Skin epidermis (tissue), 12 donors: ENCODE data around the gene ITIH3.
A peak's percentile ranks its signal among the peaks of the same experiment; 100 is the strongest.

Experiments used
- H3K27ac ChIP-seq, 21 experiments: fragments of 200-600 bp; sonication (generic) in 11 of 21; one replicate each; pipeline ENCODE4 v1.5.0; 2020; ENCODE audit warnings: mild to moderate bottlenecking in 3 of 21, inconsistent platforms in 2 of 21, moderate library complexity in 2 of 21
- H3K4me3 ChIP-seq, 7 experiments: fragments of 200-600 bp; sonication (generic) in 2 of 7; one replicate each; pipeline ENCODE4 v1.5.0; 2020; ENCODE audit warnings: inconsistent platforms in 2 of 7, mild to moderate bottlenecking in 2 of 7, moderate library complexity in 1 of 7

ITIH3 gene

GRCh38 chr3:52820736-52821135 lies 26.1 kb downstream of the ITIH3 start:
- Histone ChIP-seq H3K27ac (no peak overlapping the region), H3K4me3 (no peak overlapping the region)

DNA sequence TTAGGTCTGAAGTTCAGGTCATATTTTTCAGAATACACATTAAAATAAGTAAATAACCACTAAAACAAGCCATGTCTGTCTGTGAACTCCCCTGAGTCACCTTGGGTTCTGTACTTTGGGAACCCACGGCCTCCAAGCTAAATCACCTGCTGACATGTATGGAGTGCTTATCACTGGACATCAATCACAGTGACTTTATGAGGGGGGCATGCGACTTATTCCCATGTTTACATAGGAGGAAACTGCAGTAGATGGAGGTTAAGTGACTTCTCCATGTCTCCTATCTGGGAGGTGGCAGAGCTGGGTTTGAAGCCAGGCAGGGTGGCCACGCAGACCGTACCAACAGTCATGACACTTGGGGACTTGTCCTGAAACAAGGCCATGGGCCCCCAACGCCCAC lies 27.8 kb downstream of the ITIH3 start:
- no peak overlapping the region for H3K27ac ChIP-seq
- no peak overlapping the region for H3K4me3 ChIP-seq

- Histone ChIP-seq H3K4me3 (no peak overlapping the region), H3K27ac (no peak overlapping the region)
These were observed 29.4 kb downstream of the ITIH3 start for GRCh38 chr3:52824037-52824436.

GRCh38 chr3:52827441-52827840 lies 32.8 kb downstream of the ITIH3 start:
- Histone ChIP-seq H3K4me3 (no peak overlapping the region), H3K27ac (no peak overlapping the region)

DNA sequence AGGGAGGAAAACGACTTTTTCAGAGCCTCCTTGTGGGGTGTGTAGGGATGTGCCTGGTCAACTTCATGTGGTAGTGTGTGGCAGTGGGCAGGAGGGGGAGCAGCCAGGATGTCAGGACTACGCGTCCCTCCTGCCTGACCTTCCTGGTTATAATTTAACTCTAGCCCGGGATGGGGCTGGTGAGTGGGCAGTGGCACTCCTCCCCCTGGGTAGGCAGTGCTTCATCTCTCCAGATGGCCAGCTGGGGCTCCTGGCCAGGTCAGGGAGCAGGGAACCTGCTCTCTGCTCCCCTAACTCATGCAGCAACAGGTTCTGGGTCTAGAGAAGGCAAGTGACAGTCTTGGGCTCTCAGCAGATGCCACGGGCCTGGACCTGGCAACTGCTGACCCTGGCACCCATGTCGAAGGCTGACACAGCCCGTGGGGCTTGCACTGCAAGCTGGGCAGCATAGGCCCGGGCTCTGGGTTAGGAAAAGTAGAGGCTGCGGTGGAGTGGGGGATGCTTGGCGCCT lies 33.3 kb downstream of the ITIH3 start:
- H3K4me3 ChIP-seq = no peak overlapping the region
- H3K27ac ChIP-seq = no peak overlapping the region

DNA sequence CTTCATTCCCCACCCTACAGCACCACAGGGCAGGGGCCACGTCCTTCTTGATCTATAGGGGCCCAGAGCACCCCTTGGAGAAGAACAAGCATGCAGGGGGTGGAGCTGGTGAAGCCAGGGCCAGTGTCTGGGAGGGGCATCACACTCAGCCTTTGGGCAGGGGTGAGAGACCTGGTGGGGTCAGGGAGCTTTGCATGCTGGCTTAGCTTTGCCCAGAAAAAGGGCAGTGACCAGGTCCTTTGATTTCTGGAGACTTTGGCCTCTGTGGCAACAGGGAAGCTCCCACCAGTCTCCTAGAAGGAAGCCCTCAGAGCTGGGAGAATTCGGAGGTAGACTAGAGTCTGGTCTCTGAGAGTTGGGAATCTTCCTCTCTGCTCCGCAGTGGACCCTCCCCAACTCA lies 34.9 kb downstream of the ITIH3 start:
- H3K27ac ChIP-seq = no peak overlapping the region
- H3K4me3 ChIP-seq = no peak overlapping the region

GRCh38 chr3:52829906-52830463 lies 35.4 kb downstream of the ITIH3 start:
- no peak overlapping the region for H3K4me3 ChIP-seq

DNA sequence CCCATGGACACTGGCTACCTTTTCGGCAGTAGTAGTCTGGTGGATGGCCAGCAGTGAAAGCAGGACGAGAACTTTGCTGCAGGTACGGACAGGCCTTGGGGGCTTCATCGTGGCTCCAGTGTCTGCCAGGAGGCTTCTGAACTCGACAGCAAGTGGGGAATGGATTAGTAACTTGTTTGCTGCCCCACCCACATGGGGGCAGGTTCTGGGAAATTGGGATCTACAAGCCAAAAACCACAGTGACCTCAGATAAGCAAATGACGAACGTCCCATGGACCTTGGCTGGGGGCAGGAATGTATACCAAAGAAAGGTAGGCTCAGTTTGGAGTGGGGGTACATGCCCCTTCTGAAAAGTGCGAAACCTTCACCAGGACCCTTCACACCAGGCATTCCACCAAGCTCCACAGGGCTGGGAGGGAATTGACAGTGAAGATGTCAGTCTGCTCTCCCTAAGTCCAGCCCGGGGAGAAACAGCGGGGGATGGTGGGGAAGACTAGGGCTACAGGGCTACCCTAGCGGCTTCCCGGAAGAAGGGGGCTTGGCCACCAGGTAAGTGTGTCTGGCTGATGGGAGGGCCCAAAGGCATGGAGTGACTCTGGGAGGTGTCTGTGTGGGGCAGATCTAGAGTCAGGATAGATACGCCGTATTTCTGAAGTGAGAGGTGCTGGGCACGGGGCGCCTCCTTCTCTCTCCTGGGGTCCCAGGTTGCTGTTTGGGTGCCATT lies 36.1 kb downstream of the ITIH3 start, which contains the start of gene ITIH4:
Gene ITIH4, minus strand, starts transcription at position 138 of the 724 bp plus-strand sequence. Its CDS starts 30 bp downstream, at position 108.
- H3K27ac ChIP-seq = peak within 1 kb of the TSS in 5 of 21 experiments; percentile 0 to 60 (median 10)
- H3K4me3 ChIP-seq = no peak within 1 kb of the TSS

More at GRCh38 chr3:52829906-52830463, 35.4 kb downstream of the ITIH3 start:
- H3K27ac ChIP-seq = no peak overlapping the region

DNA sequence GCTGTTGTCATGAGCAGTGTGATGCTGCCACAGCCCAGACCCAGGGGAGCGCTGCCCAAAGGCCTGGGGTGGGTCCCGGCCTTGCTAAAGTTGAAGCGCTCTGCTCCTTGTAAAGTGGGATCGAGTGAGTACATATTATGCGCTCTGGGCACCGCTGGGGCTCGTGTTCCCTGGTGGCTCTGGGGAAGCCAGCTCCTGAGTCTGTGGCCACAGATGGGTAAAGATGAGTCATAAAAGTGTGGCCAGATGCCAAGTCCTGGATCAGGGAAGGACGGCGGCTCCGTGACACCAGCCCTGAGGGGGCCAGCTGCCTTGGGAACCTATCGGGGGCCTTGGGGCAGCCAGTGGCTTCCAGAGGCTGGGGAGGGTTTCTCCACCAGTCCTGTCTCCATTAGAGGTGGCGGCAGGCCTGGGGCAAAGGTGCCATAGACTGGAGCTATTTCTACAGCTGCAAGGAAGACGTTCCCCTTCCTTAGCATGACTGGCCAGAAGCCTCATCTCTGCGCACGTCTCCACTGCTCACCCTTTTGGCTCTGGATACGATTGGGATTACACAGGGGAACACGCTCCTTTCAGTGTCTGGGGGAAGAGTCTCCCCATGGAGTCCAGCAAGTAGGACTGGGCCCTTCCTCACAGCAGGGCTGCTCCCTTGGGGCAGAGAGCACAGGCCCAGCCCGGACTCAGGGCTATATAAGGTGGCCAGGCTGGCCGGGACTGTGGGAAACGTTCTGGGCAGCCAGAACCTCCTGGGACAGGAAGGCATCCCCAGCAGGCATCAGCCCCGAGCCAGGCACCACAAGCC lies 37.1 kb downstream of the ITIH3 start:
- Histone ChIP-seq H3K4me3 (no peak overlapping the region), H3K27ac (peak overlapping the region in 6 of 21 experiments; percentile 0 to 61 (median 20))

DNA sequence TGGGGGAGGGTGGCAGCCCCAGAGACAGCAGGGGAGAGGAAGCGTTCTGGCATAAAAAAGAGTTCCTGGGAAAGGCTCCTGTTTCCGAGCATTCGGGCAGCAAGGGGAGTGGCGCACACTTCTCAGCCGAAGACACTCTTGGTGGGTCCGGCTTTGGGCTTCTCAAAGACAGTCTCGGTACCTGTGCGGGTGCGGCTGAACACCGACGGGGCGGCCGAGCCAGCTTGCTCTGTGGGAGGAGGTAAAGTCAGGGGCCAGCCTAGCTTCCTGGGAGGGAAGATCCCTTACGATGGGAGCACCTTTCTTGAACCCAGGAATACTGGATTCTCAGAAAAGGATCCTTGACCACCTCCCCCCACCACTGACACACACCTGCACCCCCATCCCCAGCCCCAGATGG lies 38.6 kb downstream of the ITIH3 start:
- no peak overlapping the region for H3K4me3 ChIP-seq
- H3K27ac ChIP-seq = no peak overlapping the region

DNA sequence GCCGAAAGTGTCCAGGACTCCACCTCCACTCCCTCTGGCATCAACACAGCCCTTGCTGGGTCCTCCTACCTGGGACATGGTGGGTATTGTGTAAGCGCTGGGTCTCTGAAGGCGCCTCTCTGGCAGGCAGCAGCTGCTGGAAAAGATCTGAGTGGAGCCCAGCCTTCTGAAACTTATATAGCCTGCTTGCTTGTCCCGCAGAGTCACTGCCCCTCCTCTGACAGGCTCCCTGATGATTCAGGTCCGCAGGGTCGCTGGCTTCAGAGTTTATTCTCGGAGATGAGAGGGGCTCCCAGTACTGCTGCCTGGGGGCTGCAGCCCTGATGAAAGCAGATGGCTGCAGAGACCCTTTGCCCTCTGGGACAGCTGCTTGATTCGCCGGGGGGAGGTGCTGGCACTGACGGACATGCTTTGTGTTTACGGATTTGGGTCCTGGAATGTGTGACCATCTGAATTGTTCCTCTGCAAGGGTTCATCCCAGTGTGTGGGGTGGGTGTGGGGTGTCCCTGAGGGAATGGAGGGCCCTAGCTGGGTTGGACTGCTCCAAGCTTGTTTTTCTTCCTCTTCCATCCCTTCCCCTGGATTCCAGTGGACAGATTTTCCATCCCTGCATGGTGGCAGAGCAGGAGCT lies 40.4 kb downstream of the ITIH3 start, which contains the start of gene MUSTN1:
Gene MUSTN1, minus strand, starts transcription at position 149 of the 631 bp plus-strand sequence. Its CDS starts 71 bp downstream, at position 78.
- peak within 1 kb of the TSS in 1 of 21 experiments; percentile 14 for H3K27ac ChIP-seq
- no peak within 1 kb of the TSS for H3K4me3 ChIP-seq

DNA sequence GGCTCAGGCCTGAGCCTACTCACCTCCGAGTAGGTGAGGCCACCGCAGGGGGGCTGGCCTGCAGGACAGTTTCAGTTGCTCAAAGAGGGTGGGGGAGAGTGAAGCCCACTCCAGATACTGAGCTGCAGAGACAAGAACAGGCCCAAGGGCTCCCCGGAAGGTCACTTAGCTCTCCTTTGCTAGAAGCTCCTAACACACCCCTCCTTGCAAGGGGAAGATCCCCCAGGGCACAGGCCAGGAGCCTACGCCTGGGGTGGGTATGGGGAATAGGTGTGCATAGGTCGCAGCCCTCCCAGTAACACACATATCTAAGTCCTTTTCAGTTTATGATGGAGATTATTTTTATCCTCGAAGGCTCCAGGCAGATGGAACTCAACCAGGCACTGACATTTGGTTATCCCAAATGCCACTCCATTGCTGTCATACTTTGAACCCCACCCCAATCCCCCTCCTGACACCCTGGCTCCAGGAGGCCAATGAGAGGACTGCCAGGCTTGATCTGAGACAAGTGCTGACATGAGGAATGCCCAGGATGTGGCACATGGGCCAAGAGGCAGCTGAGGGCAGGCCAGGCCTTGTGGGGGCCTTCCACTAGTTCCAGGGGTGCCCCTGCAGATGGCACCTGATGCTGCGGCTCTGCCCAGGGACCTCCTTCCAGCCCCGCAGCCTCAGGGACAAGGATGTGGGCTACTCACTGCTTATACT lies 41.3 kb downstream of the ITIH3 start:
- H3K27ac ChIP-seq = peak overlapping the region in 1 of 21 experiments; percentile 14
- H3K4me3 ChIP-seq = no peak overlapping the region

GRCh38 chr3:52836471-52836845 lies 41.9 kb downstream of the ITIH3 start:
- H3K4me3 ChIP-seq = no peak overlapping the region
- H3K27ac ChIP-seq = peak overlapping the region in 1 of 21 experiments; percentile 14

DNA sequence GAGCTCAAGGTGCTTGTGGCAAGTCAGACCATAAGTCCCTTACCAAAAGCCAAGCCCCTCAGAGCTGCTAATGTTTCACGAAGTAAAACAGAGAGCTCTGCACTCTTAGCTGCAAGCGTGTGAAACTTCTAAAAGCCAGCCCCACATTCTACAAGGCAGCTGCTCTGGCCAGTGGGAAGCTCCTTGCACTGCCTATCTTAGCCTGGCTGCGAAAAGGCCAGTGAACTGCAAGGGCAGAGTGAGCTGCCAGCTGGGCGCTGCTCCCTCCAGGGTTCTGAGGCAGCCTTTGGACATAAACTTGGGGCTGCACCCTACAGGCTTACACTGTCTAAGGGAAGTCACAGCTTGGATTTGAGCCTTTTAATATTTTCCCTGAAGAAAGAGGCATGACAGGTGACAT lies 42.4 kb downstream of the ITIH3 start:
- Histone ChIP-seq H3K27ac (no peak overlapping the region), H3K4me3 (no peak overlapping the region)

DNA sequence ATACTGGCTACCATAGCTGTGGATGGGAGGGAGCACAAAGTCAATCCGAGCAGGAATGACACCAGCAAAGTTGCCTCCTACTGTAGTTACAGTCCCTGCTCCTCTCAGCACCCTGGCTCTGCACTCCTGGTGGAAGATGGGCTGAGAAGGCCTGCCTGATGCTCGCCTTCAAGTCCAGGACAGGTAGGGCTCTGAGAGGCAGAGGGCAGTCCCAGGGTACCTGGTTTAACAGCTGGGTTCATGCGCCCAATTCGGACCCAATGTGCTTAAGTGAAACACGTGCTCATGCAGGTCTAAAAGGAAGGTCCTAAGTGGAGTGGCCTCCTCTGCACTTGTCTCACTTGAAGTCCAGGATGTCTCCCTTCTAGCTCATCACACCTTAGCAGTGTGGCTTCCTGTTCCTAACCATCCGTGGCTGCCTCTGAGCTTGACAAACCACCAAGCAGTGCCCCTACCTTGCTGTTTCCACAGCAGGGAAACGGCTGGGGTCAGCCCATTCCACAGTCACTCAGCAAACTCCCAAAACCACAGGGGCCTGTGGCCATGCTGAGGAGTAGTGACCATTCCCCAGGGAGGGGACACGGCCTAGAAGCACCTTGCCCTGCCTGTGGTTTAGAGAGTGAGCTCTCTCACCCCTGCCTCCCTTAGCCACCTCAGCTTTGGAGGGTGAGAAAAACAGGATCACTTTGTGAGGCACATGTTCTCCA lies 44.1 kb downstream of the ITIH3 start:
- H3K27ac ChIP-seq = no peak overlapping the region
- H3K4me3 ChIP-seq = no peak overlapping the region

DNA sequence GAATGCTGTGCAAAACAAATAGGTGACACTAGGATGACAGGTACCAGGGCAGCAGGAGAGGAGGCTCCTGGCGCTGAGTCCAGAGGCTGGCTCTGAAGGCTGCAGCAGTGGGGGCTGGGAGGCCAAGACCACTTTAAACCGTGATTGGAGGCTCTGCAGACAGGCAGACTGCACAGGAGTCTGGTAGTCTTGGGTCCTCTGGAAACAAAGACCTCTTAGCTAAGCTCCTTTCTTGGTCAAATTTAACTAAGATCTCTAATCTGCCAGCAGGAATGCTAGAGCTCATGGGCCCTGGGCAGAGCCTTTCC lies 44.6 kb downstream of the ITIH3 start:
- Histone ChIP-seq H3K4me3 (no peak overlapping the region), H3K27ac (no peak overlapping the region)

GRCh38 chr3:52839892-52840545 lies 45.4 kb downstream of the ITIH3 start:
- Histone ChIP-seq H3K27ac (no peak overlapping the region), H3K4me3 (no peak overlapping the region)

- Histone ChIP-seq H3K27ac (no peak overlapping the region), H3K4me3 (no peak overlapping the region)
These were observed 46.8 kb downstream of the ITIH3 start for GRCh38 chr3:52841211-52841980.
